ENCODE results near the gene UBL3.

The UBL3 gene

GRCh38 chr13:29877456-29878078, 27.1 kb upstream of the UBL3 start:
- no peak overlapping the region for H3K27ac ChIP-seq

GRCh38 chr13:29875646-29876045, 25.2 kb upstream of the UBL3 start:
- TF ChIP-seq ZFX (IDR thresholded peaks at IDR 0.05) (no peak), CTCF (conservative IDR thresholded peaks at IDR 0.05) (no peak)
- no peak overlapping the region for H3K27ac ChIP-seq

More at GRCh38 chr13:29877456-29878078, 27.1 kb upstream of the UBL3 start:
- TF ChIP-seq ZFX (IDR thresholded peaks at IDR 0.05) (no peak), CTCF (conservative IDR thresholded peaks at IDR 0.05) (no peak; the same call in 1 of the 2 replicates)

- H3K27ac ChIP-seq: no peak overlapping the region
- TF ChIP-seq ZFX (IDR thresholded peaks at IDR 0.05): no peak
- TF ChIP-seq CTCF (conservative IDR thresholded peaks at IDR 0.05): no peak
These were observed 18.2 kb upstream of the UBL3 start for GRCh38 chr13:29868581-29868980.

GRCh38 chr13:29865934-29866333, 15.5 kb upstream of the UBL3 start:
- TF ChIP-seq ZFX (IDR thresholded peaks at IDR 0.05) (no peak), CTCF (conservative IDR thresholded peaks at IDR 0.05) (no peak)

GRCh38 chr13:29861694-29862110, 11.3 kb upstream of the UBL3 start:
- TF ChIP-seq CTCF (conservative IDR thresholded peaks at IDR 0.05): no peak
- TF ChIP-seq ZFX (IDR thresholded peaks at IDR 0.05): no peak

More at GRCh38 chr13:29865934-29866333, 15.5 kb upstream of the UBL3 start:
- no peak overlapping the region for H3K27ac ChIP-seq

GRCh38 chr13:29859971-29860370, 9.6 kb upstream of the UBL3 start:
- H3K27ac ChIP-seq: no peak overlapping the region
- TF ChIP-seq CTCF (conservative IDR thresholded peaks at IDR 0.05) (no peak), ZFX (IDR thresholded peaks at IDR 0.05) (no peak)

More at GRCh38 chr13:29861694-29862110, 11.3 kb upstream of the UBL3 start:
- no peak overlapping the region for H3K27ac ChIP-seq

- TF ChIP-seq CTCF (conservative IDR thresholded peaks at IDR 0.05) (no peak), ZFX (IDR thresholded peaks at IDR 0.05) (no peak)
- H3K27ac ChIP-seq: no peak overlapping the region
These were observed 8.2 kb upstream of the UBL3 start for GRCh38 chr13:29858667-29859066.
